Activated T-helper 17 cell treated with anti-CD3 and anti-CD28 coated beads, Interleukin-2, amount 50 U/mL, for 72 hours (primary cell): Measurements from ENCODE around the gene SAXO2. TPM values are rescaled to one million over a fixed set of nuclear protein-coding genes. Genes with fewer than 3 reads are reported as not detected.
"Not testable (repeated sequence)": the region's sequence is repeated elsewhere in the genome, so short reads cannot be mapped to it uniquely, and the experiment has no call there.

Source experiments
- ATAC-seq: fragments of 150-1000 bp; cut with Tn5 transposase; replicated peaks from 2 replicates; pipeline ENCODE4 v1.10.0; 2021; ENCODE audit warnings: mild to moderate bottlenecking, moderate library complexity
- H3K27ac Mint-ChIP-seq: one replicate; pipeline ENCODE4 v1.8.0; 2022; ENCODE audit warnings: mixed read lengths
- H3K27me3 Mint-ChIP-seq: one replicate; pipeline ENCODE4 v1.8.0; 2022; ENCODE audit warnings: mixed read lengths
- H3K36me3 Mint-ChIP-seq: one replicate; pipeline ENCODE4 v1.8.0; 2022; ENCODE audit warnings: low read depth, mild to moderate bottlenecking, mixed read lengths
- H3K4me1 Mint-ChIP-seq: one replicate; pipeline ENCODE4 v1.8.0; 2022; ENCODE audit warnings: mixed read lengths
- H3K4me3 Mint-ChIP-seq: one replicate; pipeline ENCODE4 v1.8.0; 2022; ENCODE audit warnings: mild to moderate bottlenecking, mixed read lengths
- H3K9me3 Mint-ChIP-seq: one replicate; pipeline ENCODE4 v1.8.0; 2022; ENCODE audit warnings: mixed read lengths
- total RNA-seq, 2 donors: library from RNA; stranded (reverse); gene quantifications; one replicate each; pipeline ENCODE4 v1.2.3, GENCODE V29; 2022

Gene SAXO2
- total RNA-seq, 2 donors from 2014 or later, result not detected

DNA sequence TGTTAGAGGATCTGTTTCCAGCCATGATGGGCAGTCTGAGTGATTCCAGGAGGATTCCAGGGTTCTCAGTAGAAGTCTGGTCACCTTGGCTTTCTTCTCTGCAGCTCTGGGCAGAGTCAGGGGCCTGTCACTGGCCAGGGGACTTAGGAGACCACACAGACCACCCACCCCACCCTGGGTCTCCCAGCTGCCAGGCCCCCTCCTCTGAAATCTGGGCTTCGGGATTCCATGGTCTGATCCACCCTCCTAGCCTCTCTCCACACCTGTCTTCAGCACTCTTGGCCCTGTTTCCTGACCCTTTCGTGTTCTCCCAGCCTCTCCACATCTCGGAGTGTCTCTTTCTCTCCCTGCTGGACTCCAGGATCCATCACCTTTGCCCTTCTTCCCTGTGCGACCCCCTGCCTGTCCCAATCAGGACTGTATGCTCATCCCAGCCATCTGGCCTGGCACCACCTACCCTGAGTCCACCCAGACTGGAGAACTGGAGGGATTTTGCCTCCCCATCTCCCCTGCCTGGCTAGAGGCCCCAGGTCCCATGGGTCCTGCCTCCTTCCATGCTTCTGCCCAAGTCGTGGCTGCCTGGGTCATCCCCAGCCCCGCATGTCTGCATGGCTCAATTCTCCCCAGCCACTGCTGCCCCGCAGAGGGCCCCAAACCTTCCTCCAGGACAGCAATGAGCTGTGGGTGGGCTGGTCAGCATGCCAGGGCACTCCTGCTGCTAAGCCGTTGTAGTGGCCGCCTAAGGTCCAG is 52.3 kb downstream of the SAXO2 start:
- Mint-ChIP-seq H3K27me3 (no peaks in the 10 kb centered on the region), H3K36me3 (no peaks in the 10 kb centered on the region), H3K9me3 (peaks cover 3% of the 10 kb centered on the region), H3K4me3 (no peak overlapping the region), H3K27ac (no peak overlapping the region), H3K4me1 (no peaks in the 10 kb centered on the region)
- no peak for ATAC-seq

DNA sequence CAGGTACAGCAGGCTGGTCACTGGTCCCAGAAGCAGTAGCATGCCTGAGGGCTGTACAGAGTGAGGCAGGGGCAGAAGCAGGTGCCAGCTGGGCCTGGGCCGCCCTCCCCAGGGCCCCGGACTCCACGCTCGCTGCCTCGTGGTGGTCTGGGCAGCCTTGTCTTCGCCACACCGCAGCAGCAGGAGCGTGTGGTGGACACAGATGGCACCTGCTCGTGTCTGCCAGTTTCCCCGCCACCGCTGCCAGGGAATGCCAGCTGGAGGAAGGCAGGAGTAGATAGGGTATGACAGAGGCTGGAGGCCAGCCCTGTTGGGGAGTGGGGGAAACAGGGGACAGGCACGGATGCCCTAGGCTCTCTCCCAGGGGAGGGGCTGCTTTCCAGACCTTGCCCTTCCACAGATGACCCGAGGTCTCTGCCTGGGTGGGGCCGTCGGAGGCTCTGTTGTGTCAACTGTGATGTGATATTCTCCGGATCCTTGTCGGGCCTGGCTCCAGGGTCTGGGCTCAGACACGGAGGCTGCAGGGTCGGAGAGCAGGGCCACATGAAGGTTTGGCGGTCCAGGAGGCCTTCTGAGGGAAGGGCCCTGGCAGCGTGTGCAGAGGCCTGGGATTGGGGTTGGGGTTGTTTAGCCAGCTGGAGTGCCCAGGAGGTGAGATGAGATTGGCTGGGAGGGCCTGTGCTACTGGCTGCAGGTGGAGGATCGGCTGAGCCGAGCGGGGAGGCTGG is 53.1 kb downstream of the SAXO2 start:
- Mint-ChIP-seq H3K9me3 (peaks cover 3% of the 10 kb centered on the region), H3K27me3 (no peaks in the 10 kb centered on the region), H3K4me3 (no peak overlapping the region), H3K4me1 (no peaks in the 10 kb centered on the region), H3K36me3 (no peaks in the 10 kb centered on the region), H3K27ac (no peak overlapping the region)
- ATAC-seq, result no peak

GRCh38 chr15:82316247-82317090 is 53.9 kb downstream of the SAXO2 start:
- not testable (repeated sequence) for H3K27ac Mint-ChIP-seq, H3K4me3 Mint-ChIP-seq

GRCh38 chr15:82317091-82317489 is 54.5 kb downstream of the SAXO2 start:
- Mint-ChIP-seq H3K9me3 (no peaks in the 10 kb centered on the region), H3K4me3 (no peak overlapping the region), H3K36me3 (no peaks in the 10 kb centered on the region), H3K27me3 (no peaks in the 10 kb centered on the region), H3K4me1 (no peaks in the 10 kb centered on the region), H3K27ac (no peak overlapping the region)
- no peak for ATAC-seq

More at GRCh38 chr15:82316247-82317090, 53.9 kb downstream of the SAXO2 start:
- not testable (repeated sequence) for H3K36me3 Mint-ChIP-seq, H3K9me3 Mint-ChIP-seq, H3K27me3 Mint-ChIP-seq, ATAC-seq, H3K4me1 Mint-ChIP-seq

GRCh38 chr15:82317516-82317915 is 54.9 kb downstream of the SAXO2 start:
- H3K27me3 Mint-ChIP-seq, H3K36me3 Mint-ChIP-seq, H3K27ac Mint-ChIP-seq, ATAC-seq, H3K9me3 Mint-ChIP-seq, H3K4me1 Mint-ChIP-seq, H3K4me3 Mint-ChIP-seq: not testable (repeated sequence)

DNA sequence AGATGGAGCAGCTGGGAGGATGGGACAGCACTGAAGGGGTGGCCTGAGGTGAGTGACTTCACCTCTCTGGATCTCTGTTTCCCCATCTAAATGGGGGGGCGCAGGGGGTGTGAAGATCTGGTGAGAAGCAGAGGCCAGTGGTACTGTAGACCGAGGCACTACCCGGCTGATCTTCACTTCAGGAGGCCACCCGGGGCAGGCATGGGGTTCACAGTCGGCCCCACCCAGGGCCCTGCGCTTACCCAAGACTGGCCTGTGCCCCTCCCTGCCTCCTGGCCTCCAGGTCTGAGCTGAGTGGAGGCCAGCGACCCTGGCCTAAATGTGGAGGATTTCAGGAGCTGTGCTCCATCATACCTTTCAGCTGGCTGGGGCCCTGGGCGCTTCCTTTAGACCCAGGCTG is 55.7 kb downstream of the SAXO2 start:
- not testable (repeated sequence) for H3K36me3 Mint-ChIP-seq, H3K27ac Mint-ChIP-seq, H3K27me3 Mint-ChIP-seq, H3K4me3 Mint-ChIP-seq, ATAC-seq, H3K4me1 Mint-ChIP-seq, H3K9me3 Mint-ChIP-seq

DNA sequence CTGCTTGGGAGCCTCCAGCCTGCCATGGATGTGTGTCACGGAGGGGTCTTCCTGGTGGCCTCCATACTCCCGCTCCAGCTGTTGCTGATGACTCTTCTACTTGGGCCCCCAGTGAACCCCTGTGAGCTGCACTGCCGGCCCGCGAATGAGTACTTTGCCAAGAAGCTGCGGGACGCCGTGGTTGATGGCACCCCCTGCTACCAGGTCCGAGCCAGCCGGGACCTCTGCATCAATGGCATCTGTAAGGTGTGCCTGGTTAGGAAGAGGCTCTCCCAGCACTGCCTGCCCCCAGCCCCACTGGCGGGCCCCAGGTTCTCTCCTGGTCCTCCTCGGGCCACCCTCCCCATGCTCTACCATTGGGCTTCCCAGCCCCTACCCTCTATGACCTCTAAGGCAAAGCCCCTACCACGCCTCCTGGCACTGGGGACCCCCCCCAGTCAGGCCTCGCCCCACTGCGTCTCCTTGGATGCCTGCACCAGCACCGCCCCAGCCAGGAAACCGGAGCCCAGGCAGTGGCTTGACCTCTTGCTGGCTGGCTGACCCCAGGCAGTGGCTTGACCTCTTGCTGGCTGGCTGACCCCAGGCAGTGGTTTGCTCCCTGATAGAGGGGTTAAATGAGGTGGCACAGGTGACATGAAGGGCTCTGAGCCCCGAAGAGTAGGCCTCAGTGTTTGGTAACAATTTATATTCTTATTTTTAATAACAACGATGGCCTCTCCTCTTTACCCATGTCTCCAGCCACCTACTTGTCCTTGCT is 57.1 kb downstream of the SAXO2 start:
- not testable (repeated sequence) for H3K4me3 Mint-ChIP-seq, H3K4me1 Mint-ChIP-seq, ATAC-seq, H3K9me3 Mint-ChIP-seq, H3K27me3 Mint-ChIP-seq, H3K36me3 Mint-ChIP-seq, H3K27ac Mint-ChIP-seq

- not testable (repeated sequence) for H3K27ac Mint-ChIP-seq, H3K4me1 Mint-ChIP-seq, H3K27me3 Mint-ChIP-seq, ATAC-seq, H3K9me3 Mint-ChIP-seq, H3K4me3 Mint-ChIP-seq, H3K36me3 Mint-ChIP-seq
Observed at GRCh38 chr15:82320861-82321260, 58.2 kb downstream of the SAXO2 start.

DNA sequence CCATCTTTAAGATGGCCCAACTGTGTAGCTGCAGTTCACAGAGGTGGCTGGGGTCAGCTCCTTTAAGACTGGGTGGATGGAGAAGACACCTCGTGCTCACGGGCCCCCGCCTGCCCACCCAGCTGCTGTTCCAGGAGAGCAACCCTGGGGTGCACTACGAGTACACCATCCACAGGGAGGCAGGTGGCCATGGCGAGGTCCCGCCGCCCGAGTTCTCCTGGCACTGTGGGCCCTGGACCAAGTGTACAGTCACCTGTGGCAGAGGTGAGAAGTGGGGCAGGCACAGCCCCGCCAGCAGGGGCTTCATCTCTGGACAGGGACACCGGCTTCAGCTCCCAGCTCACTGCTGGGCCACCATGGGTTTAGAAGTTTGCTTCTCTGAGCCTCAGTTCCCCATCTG is 59.9 kb downstream of the SAXO2 start:
- H3K27me3 Mint-ChIP-seq, H3K4me1 Mint-ChIP-seq, H3K9me3 Mint-ChIP-seq, H3K27ac Mint-ChIP-seq, H3K36me3 Mint-ChIP-seq, ATAC-seq, H3K4me3 Mint-ChIP-seq: not testable (repeated sequence)

GRCh38 chr15:82324831-82325230 is 62.2 kb downstream of the SAXO2 start:
- H3K27me3 Mint-ChIP-seq, result not testable (repeated sequence)

DNA sequence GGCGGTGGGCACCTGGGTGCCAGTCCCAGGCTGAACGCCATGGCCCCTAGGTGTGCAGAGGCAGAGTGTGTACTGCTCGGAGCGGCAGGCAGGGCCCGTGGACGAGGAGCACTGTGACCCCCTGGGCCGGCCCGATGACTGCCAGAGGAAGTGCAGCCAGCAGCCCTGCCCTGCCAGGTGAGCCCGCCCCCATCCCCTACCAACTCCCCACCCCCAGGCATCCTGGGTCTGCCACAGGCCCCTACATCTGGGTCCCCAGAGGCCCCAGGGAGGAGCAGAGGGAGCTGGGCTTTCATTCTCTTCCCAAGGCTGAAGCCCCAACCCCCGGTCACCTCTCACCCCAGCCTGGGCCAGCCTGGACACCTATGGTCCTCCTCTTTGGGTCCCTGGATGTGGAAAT is 63.0 kb downstream of the SAXO2 start:
- not testable (repeated sequence) for H3K4me1 Mint-ChIP-seq, H3K36me3 Mint-ChIP-seq, ATAC-seq, H3K27me3 Mint-ChIP-seq, H3K4me3 Mint-ChIP-seq, H3K27ac Mint-ChIP-seq, H3K9me3 Mint-ChIP-seq

More at GRCh38 chr15:82324831-82325230, 62.2 kb downstream of the SAXO2 start:
- not testable (repeated sequence) for H3K4me1 Mint-ChIP-seq, H3K27ac Mint-ChIP-seq, ATAC-seq, H3K36me3 Mint-ChIP-seq, H3K4me3 Mint-ChIP-seq, H3K9me3 Mint-ChIP-seq

GRCh38 chr15:82326896-82327295 is 64.3 kb downstream of the SAXO2 start:
- ATAC-seq, H3K27me3 Mint-ChIP-seq, H3K4me1 Mint-ChIP-seq, H3K27ac Mint-ChIP-seq, H3K9me3 Mint-ChIP-seq, H3K4me3 Mint-ChIP-seq, H3K36me3 Mint-ChIP-seq: not testable (repeated sequence)

DNA sequence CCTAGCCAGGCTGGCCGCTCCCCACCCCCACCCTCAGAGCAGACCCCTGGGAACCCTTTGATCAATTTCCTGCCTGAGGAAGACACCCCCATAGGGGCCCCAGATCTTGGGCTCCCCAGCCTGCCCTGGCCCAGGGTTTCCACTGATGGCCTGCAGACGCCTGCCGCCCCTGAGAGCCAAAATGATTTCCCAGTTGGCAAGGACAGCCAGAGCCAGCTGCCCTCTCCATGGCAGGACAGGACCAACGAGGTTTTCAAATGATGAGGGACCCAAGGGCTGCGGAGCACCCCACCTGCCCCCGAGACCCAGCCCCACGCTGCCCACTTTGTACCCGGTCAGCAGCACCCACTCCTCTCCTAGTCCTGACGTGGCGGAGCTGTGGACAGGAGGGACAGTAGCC is 64.8 kb downstream of the SAXO2 start:
- not testable (repeated sequence) for H3K27me3 Mint-ChIP-seq, H3K9me3 Mint-ChIP-seq, ATAC-seq, H3K36me3 Mint-ChIP-seq, H3K4me1 Mint-ChIP-seq, H3K4me3 Mint-ChIP-seq, H3K27ac Mint-ChIP-seq

GRCh38 chr15:82329039-82329438 is 66.4 kb downstream of the SAXO2 start:
- H3K4me1 Mint-ChIP-seq, H3K27me3 Mint-ChIP-seq: not testable (repeated sequence)

More at GRCh38 chr15:82329039-82329438, 66.4 kb downstream of the SAXO2 start:
- ATAC-seq, H3K9me3 Mint-ChIP-seq, H3K4me3 Mint-ChIP-seq, H3K36me3 Mint-ChIP-seq, H3K27ac Mint-ChIP-seq: not testable (repeated sequence)
